Medulla oblongata (tissue), 1 donor: Measurements from ENCODE around the gene DPYSL5.

Source experiments
- DNase-seq: peaks from one replicate; pipeline ENCODE4 v3.0.0-alpha.2; 2015; ENCODE audit errors: extremely low spot score

The DPYSL5 gene

GRCh38 chr2:26968001-26968400, 120.1 kb downstream of the DPYSL5 start:
- no peak for DNase-seq

DNA sequence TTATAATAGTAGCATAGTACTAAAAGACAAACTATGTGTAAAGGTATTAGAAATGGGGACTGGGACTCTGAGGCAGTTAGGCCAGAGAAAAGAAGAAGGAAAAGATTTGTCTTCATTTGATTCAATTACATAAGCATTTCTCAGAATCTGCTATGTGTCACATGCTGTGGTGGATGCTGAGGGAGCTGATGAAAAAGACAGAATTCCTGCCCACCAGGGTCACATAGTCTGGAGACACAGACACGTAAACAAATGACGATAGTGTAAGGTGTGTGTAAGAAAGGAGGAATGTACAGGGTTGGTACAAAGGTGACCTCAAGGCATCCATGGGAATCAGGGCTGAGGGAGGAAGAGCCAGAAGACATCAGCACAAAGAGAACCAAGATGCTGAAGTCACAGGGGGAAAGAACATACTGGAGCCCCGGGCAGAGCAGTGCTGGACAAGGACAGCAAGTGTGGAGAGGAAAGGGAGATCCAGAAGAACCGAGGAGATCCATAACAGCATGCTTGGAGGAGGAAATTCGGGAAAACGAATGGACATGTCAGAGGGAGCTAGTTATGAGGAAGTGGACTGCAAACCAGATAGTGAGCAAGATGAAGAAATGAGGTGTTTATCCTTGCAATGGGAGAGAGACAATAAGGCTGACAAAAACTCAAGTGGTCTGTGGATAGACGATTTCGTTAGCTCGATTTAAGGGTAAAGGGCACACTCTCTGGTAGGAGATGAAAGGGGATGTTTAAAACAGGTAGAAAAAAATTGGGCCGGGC, 121.3 kb downstream of the DPYSL5 start:
- DNase-seq = no peak

DNA sequence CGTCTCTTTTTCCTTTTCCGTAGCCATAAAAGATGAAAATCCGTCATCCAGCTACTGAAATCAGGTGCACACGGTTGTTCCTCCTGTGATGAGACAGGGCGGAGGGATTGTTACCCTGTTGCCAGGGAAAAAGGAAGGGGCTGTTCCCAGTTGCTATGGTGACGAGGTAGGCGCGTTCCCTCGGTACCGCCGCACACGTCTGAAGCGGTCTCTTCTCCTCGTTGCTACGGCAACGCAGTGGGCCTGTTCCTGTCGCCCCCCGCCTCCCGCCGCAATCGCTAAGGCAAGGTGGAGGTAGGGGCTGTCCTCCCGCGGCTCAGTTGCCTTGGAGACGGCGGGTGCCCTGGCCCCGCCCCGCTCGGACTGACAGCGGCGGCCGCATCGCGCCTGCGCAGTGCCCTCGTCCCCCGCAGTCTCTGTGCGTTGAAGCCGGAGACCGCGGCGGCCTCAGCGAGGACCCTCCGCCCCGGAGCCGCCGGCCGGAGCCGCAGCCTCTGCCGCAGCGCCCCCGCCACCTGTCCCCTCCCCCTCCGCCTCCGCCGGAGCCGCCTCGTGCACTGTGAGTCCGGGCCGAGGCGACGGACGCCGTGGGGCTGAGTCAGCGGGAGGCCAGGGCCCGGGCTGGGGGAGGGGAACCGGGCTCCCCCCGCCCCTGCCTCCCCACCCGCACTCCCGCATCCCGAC, 122.5 kb downstream of the DPYSL5 start, which contains the start of gene MAPRE3:
MAPRE3 (plus strand) TSS at position 394 of the 684 bp plus-strand sequence. CDS start 51,582 bp downstream, outside the sequence.
- DNase-seq = peak; percentile 83

GRCh38 chr2:26970928-26971627, 123.1 kb downstream of the DPYSL5 start:
- DNase-seq = peak; percentile 33

GRCh38 chr2:26971911-26972786, 124.2 kb downstream of the DPYSL5 start:
- no peak for DNase-seq

GRCh38 chr2:26974352-26974751, 126.4 kb downstream of the DPYSL5 start:
- DNase-seq = no peak

GRCh38 chr2:26975102-26975501, 127.2 kb downstream of the DPYSL5 start:
- no peak for DNase-seq

DNA sequence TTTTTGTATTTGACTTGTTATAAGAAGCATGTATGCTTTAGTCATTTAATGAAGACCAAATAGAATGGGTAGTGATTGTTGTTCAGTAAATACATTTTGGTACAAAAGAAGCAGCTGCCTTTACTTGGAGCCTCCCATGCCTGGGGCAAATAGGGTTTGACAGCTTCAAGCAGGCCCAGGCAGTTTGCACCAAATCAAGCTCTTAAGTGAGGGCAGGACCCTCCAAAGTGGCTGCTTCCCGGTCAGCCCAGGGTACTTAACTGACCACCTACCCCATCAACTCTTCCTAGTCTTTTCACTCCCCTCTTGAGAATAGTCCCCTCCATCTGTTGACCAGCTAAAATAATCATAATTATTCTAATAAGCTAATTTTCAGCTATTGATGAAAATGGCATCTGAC, 127.7 kb downstream of the DPYSL5 start:
- DNase-seq = no peak

GRCh38 chr2:26976237-26976636, 128.3 kb downstream of the DPYSL5 start:
- no peak for DNase-seq

- DNase-seq = no peak
Measured at GRCh38 chr2:26977012-26977411, 129.1 kb downstream of the DPYSL5 start.

GRCh38 chr2:26978061-26978596, 130.2 kb downstream of the DPYSL5 start:
- no peak for DNase-seq

GRCh38 chr2:26979741-26980140, 131.8 kb downstream of the DPYSL5 start:
- DNase-seq = no peak

- no peak for DNase-seq
Measured at GRCh38 chr2:26980971-26981370, 133.0 kb downstream of the DPYSL5 start.

GRCh38 chr2:26982102-26982742, 134.3 kb downstream of the DPYSL5 start:
- peak; percentile 72 for DNase-seq

- DNase-seq = no peak
Measured at GRCh38 chr2:26983746-26984145, 135.8 kb downstream of the DPYSL5 start.

GRCh38 chr2:26985807-26986206, 137.9 kb downstream of the DPYSL5 start:
- no peak for DNase-seq

GRCh38 chr2:26986576-26986975, 138.6 kb downstream of the DPYSL5 start:
- DNase-seq = no peak

GRCh38 chr2:26988058-26988860, 140.3 kb downstream of the DPYSL5 start:
- no peak for DNase-seq

DNA sequence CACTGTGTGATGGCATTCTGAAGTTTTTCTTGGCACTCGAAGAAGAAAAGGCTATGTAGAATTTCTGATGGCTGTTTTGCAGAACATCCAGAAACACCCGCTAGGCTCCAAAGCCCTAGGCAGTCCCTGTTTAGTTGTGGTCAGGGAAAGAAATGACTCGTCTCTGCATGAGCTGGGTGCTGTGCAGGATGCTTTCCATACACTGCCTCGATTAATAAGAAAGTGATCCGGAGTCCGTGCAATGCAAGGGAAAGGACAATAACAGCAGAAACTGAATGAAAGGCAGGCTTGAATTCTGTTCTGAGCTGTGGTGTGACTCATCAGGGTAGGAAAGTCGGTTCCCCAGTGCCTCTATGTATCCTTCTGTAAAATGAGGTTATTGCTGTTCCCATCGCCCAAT, 141.2 kb downstream of the DPYSL5 start:
- DNase-seq = no peak

DNA sequence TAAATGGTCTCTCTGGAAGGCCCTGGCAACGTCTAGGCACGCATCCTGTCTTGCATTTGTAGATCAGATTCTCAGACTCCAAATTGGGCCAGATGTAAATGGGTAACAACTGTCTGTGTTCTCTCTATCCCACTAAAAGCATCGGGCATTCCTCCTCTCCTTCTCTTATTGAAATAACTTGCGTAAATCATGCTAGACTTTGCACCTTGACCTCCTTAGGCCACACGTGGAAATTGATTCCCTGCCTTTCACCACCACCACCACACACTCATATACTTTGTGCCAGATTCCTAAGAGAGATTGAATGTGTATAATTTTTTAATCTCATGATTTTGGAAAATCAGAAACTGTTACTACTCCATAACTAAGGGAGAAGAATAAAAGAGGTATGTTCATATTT, 143.8 kb downstream of the DPYSL5 start:
- no peak for DNase-seq
